Stimulated activated CD4-positive, alpha-beta T cell treated with anti-CD3 and anti-CD28 coated beads, Interleukin-15, amount 100 ng/mL, for 48 hours (primary cell): ENCODE data around the gene PACSIN1.
A peak's percentile ranks its signal among the peaks of the same experiment; 100 is the strongest.

ENCODE experiments used
- DNase-seq, 2 donors: peaks; one replicate each; pipeline ENCODE4 v3.0.0-alpha.2; 2020; ENCODE audit warnings: low read depth in 2 of 2

The PACSIN1 gene

DNA sequence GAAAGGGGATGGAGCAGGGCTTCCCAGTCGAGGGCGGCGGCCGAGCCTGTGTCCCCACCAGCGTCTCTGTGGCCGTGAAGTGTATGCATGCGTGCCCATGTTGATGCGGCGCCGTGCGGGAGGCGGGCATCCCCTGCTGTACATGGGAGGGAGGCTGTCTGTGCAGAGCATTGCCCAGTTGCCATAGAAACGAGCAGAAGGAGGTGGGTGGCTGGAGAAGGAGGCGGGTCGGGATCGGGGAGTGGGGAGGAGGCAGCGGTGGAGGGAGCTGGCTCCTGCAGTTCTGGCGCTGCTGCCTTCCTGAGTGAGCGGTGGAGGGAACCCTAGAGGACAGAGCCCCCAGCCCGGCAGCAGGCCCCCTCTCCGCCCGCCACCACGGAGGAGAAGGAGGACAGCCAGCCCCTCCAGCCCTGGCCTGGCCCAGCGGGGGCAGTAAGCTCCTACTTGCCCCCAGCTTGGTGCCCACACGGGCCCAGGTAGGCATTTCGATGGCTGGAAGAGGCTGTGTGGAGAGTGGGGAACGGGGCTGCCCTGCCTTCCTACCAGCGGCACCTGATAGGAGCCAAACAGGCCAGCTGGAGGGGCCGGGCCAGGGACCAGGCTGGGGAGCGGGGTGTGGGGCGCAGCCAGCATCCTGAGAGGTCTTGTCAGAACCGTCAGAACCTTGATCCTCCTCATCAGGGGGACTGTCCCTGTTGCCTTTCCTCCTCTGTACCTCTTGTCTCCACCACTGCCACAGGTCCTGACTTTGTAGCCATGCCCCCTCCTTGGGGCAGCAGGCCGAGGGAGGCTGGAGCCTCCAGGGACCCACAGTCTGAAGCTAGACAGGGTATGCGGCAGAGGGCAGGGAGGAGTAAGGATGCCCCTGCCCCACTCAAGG lies 49.0 kb downstream of the PACSIN1 start:
- no peak for DNase-seq

DNA sequence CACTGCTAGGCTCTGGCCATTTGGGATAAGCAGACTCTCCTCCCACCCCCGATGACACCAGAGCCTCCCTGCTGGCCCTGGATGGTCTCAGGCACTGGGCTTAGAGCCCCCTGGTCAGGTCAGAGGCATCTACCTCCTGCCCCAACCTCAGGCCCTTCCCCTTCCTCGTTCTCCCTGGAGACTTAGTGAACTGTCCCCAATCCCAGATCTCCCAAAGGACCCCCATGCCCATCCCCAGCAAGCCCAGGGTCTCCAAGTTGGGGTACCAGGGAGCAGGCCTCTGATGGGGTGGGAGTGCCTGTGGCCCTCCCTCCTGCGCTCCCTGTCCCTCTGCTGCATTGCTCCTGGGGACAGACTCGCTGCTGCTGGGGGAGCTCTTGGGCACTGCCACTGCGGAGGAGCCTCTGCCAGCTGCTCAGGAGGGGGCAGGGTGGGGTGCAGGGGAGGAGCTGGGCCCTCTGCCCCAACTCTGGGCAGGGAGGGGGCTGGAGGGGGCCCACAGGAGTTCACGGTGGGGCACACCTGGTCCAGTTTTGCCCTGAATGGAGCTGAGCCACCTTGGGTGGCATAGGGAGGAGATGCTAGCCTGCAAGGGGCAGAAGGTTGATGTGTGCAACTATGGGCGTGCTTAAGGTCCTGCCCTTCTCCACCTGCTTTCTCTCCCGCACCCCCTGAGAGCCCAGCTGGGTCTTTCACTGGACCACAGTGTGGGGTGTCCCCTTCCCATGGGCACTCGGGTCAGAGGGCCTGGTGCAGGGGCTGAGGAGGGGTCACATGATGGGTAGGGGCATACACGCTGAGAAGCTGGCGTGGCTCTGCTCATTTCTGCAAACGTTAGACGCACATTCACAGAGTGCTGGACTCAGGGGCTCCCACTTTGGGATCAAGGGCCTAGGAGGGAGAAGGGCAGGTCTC lies 49.9 kb downstream of the PACSIN1 start:
- no peak for DNase-seq

DNA sequence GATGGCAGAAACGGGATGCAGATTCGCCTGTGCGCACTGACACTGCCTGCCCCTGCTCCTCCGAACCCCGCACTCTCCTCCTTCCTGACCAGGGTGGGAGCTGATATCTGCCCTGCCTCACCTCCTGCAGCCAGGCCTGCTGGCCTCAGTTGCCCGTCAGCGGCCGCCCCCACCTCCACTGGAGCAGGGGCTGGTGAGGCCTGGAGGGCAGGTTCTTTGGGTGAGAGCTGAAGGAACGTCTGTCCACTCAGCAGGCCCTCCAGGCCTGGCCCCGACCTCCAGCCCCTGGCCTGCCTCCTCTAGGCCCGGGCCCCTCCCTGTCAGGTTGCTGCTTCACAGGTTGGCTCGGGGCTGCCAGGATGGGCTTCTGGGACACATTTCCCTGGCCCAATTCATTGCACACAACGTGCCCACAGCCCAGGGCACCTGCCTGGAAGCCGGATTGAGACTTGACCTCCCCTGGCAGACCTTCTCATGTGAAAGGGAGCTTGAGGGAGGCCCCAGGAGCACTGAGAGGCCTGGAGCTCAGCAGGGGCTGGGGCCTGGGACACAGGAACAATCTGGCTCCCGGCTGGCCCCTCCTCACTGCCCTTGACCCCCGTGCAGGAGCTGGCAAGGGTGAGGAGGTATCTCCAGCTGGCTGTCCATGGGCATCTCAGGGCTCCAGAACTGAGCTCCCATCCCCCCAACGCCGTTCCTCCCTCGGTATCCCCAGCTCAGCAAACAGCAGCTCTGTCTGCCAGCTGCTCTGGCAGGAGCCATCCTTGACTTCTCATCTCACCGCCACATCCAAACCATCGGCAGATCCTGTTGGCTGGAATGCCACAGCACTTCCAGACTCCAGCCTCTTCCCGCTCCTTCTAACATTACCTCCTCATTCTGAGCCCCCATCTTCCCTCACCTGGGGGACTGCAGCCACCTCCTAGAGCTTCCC lies 50.8 kb downstream of the PACSIN1 start:
- DNase-seq = no peak

DNA sequence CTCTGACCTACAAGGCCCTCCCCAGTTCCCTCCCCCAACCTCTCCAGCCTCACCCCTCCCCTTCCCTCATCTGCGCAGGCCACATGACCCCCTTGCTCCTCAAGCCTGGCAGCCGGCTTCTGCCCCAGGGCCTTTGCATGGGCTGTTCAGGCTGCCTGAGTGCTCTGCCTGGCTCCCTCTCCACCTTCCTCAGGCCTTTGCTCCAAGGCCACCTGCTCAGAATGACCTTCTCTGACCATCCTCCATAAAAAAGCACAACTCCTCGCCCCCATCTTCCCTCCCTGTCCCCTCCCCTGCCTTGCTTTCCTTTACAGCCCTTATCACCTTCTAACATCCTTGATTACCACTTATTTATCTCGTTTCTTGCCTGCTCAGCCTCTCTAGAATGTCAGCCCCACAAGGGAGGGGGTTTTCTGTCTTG lies 51.6 kb downstream of the PACSIN1 start:
- DNase-seq = no peak

DNA sequence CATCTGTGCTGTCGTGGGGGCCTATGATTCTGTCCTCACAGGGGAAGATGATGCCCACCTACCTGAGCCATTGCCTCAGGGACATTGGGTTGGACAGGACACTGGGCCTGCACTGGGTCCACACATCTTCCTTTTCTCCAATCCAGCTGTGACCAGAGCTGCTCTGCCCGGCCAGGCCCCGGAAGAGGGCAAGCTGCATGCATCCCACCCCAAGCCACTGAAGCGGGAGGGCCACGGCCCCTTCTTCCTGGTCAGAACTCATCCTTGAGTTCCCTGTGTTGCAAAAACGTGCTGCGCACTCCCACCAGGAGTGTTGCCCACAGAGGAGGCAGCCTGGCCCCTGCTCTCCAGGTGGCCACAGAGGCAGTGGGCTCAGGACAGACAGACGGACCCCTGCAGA lies 52.1 kb downstream of the PACSIN1 start:
- DNase-seq = no peak

DNA sequence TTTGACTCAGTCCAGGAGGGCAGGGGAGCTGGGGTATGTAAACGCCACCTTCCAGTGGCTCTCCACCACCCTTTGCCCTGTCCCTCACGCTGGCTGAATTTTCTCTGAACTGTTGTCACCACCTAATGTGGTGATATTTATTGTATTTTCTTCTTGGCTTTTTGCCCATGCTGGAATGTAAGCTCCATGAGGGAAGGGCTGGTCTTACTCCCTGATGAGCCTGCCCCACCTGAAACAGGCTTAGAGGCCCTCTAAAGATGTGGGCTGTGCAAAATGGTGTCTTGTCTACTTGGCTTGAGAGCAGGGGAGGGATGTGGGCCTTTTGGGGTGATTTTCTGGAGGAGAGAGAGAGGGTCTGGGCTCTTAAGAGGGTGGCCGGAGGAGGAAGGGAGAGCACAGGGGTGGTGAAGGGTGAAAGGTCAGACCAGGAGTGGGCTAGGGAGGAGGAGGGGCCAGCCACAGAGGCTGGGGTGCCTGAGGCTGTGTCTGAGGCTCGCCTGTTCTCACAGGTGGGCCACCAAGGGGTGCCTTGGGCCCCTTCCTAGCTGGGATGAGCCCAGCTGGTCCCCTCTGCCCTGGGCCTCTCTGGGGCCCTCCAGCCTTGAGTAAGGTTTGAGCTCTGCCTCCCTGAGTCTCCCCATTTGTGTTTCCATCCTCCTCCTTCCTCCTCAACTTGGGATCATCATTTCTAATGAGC lies 52.9 kb downstream of the PACSIN1 start:
- no peak for DNase-seq

DNA sequence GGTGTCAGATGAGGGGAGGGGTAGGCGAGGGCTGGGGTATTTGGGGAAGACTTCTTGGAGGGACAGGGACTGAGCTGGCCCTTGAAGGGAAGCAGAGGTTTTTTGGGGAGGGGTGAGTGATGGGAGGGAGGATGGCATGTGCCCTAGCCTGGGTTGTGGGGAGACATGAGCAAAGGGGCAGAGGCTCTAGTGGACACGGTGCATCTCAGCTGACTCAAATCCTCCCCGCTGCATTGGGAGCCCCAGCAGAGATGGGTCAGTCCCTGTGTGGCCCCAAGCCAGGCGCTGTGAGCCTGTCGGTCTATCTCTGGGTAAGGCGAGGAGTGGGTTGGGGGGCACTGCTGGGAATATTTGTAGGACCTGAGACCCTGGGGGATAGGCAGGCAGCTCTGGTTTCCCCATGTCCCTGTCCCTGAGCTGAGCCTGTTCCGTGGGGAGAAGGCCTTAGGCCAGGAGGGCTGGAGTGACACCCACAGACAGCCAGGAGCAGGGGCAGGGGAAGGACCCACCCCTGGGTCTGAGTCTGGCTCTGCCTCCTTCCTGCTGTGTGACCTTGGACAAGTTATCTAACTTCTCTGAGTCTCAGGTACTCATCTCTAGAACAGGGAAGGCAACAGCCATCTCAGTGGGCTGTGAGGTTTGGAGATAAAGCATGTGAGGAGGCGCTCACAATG lies 54.2 kb downstream of the PACSIN1 start:
- no peak for DNase-seq

DNA sequence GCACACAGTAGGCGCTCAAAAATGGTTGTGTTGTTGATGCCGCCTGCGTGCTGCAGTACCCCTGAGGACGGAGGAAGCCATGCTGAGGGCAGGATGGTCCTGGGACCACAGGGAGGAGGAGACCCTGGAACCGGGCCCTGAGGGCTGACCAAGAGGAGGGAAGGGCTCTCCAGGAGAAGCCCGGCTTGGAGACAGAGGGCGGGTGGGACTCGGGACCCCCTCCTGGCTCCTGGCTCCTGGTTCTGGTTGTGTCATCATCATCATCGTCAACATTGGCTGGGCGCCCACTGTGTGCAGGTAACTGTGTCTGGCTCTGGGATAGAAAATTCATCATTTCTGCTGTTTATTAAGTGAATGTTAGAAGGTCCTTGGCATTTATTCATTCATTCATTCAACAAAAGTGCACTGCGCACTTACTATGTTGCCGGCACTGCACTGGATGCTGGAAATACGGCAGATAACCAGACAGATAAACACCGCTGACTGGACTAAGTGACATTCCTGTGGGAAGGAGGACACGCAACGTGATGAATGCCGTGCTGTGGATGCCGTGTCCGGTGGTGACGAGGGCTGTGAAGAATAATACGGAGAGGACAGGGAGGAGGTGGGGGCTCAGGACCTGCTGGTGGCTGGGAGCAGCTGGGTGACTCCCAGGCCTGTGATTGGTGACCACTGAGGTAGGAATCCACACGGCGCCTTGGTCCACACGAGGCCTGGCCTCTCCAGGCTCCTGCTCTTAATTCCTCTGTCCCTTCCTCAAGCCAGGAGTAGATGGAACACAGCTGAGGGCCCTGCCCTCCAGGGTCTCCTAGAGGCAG lies 55.0 kb downstream of the PACSIN1 start:
- DNase-seq = no peak

DNA sequence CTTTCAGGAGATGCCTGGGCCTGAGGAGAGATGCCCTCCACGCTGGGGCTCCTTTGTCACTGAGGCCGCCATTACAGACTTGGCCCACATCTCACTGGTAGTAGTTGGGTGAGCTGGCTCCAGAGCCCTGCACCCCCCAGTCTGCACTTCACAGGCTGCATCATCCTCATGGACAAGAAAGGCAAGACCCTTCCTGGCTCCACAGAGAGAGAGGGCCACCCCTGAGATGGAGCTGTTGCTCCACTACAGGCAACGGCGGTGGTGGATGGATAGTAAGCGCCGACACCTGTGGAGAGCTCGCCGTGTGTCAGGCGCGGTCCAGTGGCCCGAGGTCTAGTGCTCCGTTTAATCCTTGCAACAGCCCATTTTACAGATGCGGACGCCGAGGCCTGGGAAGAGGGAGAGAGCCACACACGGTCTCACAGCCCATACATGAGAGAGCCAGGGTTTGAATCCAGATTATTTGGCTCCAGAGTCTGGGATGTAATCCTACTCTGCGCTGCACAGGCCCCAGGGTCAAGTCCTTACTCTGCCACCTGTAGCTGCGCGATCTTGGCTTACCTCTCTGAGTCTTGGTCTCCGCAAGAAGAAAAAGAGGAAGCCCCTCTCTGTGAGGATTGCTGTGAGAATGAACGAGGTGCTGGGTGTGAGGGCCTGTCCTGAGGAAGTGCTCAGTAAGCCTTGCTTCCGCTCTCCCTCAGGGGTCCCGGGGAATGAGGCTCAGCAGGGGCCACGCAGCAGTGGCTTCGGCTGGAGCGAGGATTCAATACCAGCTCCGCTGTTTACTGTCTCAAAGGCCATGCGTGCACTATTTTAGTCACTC lies 55.8 kb downstream of the PACSIN1 start:
- no peak for DNase-seq

DNA sequence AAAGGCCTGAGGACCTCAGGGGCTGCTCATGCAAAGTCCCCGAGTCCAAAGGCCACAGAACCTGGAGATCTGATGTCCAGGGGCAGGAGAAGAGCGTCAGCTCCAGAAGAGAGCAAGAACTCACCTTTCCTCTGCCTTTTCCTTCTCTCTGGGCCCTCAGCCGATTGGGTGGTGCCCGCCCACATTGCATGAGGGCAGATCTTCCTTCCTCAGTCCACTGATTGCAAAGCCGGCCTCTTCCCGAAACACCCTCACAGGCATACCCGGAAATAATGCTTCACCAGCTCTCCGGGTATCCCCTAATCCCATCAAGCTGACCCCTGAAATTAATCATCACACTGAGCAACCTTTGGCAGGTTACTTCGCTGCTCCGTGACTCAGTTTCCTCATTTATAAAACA lies 56.9 kb downstream of the PACSIN1 start:
- no peak for DNase-seq

DNA sequence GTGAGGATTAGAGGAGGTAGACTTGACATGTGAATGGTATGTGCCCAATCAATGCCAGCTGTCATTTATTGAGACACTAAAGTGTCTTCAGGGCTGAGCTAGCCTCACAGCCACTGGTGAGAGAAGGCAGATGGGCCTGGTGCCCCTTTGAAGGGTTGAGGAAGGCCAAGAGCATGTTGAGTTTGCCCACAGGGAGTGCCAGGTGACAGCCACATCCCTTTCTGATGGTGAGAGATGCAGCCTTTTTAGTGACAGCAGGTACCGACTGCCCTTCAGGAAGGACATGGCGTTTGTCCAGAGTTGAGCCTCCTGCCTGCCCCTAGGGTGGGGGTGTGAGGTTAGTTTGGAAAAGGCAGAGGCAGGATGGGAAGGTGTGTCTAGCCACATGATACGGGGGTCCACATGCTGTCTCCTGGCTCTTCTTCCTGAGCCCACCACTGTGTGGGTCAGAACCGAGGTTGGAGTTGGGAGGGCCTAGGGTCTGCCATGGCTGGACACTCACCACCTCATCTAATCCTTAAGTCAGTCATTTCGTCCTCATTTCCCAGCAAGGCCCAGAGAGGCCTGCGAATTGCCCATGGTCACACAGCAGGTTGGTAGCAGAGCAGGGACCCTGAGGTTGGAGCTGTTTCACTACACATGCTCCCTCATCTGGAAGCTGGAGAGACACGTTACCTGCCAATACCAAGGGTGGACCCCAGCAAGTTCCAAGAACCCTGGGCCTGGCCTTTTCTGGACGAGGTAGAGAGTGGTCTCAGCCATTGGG lies 57.7 kb downstream of the PACSIN1 start:
- no peak for DNase-seq

DNA sequence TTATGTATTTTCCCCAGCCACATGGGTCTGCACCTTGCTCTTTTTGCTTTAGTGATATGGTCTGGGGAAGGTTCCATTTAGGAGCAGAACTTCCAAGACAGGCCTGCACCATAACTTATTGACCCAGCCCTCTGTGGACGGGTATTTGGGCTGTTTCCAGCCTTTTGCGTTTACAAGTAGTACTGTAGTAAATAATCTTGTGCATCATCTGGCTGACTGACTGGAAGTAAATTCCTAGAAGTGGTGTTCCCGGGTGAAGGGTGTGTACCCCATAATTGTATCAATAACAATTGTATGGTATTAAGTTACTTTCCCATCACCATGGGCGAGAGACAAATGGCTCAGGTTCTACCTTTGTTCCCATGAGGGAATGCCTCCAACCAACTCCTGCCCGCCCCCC lies 58.6 kb downstream of the PACSIN1 start:
- no peak for DNase-seq

DNA sequence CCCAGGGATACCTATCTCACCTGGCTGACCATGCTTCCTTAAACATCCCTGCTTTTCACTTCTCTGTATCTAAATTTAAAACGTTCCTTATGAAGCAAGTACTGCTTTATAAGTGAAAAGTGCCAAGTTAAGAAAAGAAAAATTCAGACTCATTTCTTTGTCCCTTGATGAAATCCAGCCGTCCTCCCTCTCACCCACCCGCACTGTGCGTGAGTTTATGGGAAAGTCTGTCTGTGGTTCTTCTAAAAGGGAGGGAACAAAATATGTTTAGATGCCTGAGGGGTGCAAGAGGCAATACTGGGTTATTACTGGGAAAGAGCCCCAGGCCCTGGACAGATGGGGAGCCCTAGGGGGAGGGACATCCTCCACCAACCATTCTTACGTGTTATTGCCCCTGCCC lies 59.1 kb downstream of the PACSIN1 start:
- DNase-seq = no peak

DNA sequence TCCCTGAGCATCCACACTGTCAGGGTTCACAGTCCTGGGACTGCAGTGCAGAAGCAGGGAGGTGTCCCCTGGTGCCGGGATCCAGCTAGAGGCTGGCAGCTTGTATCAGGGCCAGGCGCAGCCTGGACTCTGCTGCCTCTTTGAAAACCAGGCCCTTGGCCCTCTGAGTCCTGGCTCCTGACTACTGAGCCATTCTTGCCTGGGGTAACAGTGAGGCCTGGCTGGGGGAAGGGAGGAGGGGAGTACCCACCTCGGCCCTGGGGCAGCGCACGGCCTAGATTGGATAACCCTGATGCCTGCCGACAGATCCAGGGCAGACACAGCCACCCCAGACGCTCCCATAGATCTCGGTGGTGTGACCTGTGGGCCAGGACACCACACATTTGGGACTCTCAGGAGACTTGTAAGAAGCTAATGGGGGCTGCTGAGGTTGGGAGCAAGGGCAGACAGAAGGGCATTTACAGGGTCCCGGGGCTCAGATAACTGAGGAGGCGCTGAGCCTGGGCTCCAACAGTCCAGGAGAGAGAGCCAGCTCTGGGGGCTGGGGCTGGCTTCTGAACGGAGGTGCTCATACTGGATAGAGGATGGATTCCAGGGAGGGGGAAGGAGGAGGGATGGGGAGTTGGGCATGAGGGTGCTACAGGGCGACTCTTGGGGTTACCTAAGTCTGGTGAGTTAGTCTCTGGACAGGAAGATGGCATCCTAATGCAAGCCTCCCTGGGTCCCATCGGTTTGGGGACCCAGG lies 59.7 kb downstream of the PACSIN1 start:
- DNase-seq = no peak

DNA sequence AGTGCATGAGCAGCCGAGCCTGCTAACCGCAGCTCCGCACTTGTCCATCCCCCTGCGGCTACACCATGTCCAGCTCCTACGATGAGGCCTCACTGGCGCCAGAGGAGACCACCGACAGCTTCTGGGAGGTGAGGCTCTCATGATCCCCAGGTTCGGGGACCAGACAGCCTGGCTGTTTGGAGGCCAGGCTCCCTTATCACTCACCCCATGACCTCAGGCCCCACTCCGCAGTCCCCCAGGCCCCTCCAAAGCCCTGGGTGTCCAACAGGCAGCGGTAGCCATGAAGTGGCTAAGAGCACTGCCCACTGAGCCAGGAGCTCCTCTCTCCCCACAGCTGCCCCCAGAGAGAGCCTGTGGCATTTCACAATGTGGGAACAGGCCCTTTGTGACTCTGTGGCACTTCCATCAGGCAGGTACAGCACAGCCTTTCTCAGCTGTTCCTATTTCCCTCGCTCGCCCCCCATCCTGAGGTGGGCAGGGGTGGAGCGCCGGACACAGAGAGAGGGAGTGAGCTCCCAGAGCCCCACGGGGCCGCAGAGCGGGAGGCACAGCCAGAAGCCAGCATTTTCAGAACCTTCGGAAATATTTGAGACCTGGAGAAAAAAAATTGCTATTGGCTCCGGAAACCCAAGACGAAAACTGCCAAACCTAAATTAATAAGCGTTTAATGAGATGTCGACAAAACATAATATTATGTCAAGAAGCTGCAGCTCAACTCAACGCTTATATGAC lies 60.5 kb downstream of the PACSIN1 start:
- DNase-seq = no peak

DNA sequence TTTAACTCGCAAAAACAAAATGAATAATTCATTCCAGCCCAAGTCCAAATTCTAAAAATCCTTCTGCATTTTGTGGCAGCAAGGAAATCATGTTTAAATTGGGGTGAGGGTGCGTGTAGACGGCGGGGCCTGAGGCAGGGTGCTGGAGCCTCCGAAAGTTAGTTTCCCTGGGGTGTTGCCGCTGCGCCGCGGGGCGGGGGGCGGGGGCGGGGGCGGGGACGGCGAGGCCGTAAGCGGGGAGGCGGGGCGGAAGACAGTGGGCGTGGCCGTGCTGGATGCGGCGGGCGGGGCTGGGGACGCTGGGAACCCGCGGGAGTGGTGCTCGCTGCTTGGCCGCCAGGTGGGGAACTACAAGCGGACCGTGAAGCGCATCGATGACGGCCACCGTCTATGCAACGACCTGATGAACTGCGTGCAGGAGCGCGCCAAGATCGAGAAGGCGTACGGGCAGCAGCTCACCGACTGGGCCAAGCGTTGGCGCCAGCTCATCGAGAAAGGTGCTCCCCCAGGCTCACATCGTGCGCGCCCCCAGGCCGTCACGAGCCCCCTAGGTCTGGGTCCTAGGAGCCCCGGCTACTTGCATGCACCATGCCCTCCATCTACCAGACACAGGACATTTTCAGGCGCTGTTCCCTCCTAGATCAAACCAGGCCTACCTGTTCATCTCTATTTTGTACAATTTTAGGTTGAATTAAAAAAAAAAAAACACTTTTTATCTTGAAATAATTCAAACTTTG lies 61.3 kb downstream of the PACSIN1 start:
- peak; percentile 93 to 96 for DNase-seq
